Neural cell (in vitro differentiated cells): ENCODE data around the gene RFPL2. TPM values are rescaled to one million over a fixed set of nuclear protein-coding genes. Genes with fewer than 3 reads are reported as not detected.

Source experiments
- H2AFZ ChIP-seq: fragments of 200-600, 300-800 bp; sonication (generic), shearing (Covaris generic); 2 replicates; pipeline ENCODE4 v1.6.0; 2014; ENCODE audit warnings: low read depth, mild to moderate bottlenecking, antibody characterized with exemption, low read length, moderate library complexity
- H3F3A ChIP-seq: fragments of 200-600 bp; shearing (Covaris generic); 2 replicates; pipeline ENCODE4 v1.6.1; 2016; ENCODE audit warnings: mild to moderate bottlenecking, moderate library complexity, mixed read lengths, antibody characterized with exemption, low read length; ENCODE audit not compliant: insufficient read depth, poor library complexity, severe bottlenecking
- H3K27ac ChIP-seq: fragments of 200-600, 300-800 bp; sonication (generic), shearing (Covaris generic); 2 replicates; pipeline ENCODE4 v1.5.1; 2014; ENCODE audit warnings: mild to moderate bottlenecking, low read length, moderate library complexity
- H3K27me3 ChIP-seq: fragments of 300-800, 200-600 bp; sonication (generic), shearing (Covaris generic); 2 replicates; pipeline ENCODE4 v1.6.0; 2014; ENCODE audit warnings: mild to moderate bottlenecking, low read depth, low read length, moderate library complexity; ENCODE audit not compliant: insufficient read depth
- H3K36me3 ChIP-seq: fragments of 300-800, 200-600 bp; sonication (generic), shearing (Covaris generic); 2 replicates; pipeline ENCODE4 v1.5.1; 2014; ENCODE audit warnings: mild to moderate bottlenecking, antibody characterized with exemption, low read length, moderate library complexity; ENCODE audit not compliant: insufficient read depth
- H3K4me2 ChIP-seq: fragments of 300-800, 200-600 bp; sonication (generic), shearing (Covaris generic); 2 replicates; pipeline ENCODE4 v1.6.0; 2014; ENCODE audit warnings: mild to moderate bottlenecking, low read length
- H3K4me3 ChIP-seq: fragments of 300-800, 200-600 bp; sonication (generic), shearing (Covaris generic); 2 replicates; pipeline ENCODE4 v1.5.1; 2014; ENCODE audit warnings: mild to moderate bottlenecking, low read length, moderate library complexity
- H3K79me2 ChIP-seq: fragments of 200-600 bp; shearing (Covaris generic); replicated peaks from 2 replicates; pipeline ENCODE4 v1.6.0; 2014; ENCODE audit warnings: mild to moderate bottlenecking, low read length, moderate library complexity; ENCODE audit not compliant: insufficient read depth
- H3K9ac ChIP-seq: fragments of 300-800, 200-600 bp; sonication (generic), shearing (Covaris generic); 2 replicates; pipeline ENCODE4 v1.6.1; 2016; ENCODE audit warnings: mild to moderate bottlenecking, low read length, mixed read lengths
- H3K9me2 ChIP-seq: fragments of 200-600 bp; shearing (Covaris generic); 2 replicates; pipeline ENCODE4 v1.6.1; 2016; ENCODE audit warnings: mild to moderate bottlenecking, low read length, mixed read lengths; ENCODE audit not compliant: insufficient read depth
- H3K9me3 ChIP-seq: fragments of 200-600, 300-800 bp; sonication (generic), shearing (Covaris generic); 2 replicates; pipeline ENCODE4 v1.6.1; 2016; ENCODE audit warnings: mild to moderate bottlenecking, mixed run types, low read length, moderate library complexity, mixed read lengths
- H4K20me1 ChIP-seq: fragments of 200-600 bp; shearing (Covaris generic); 2 replicates; pipeline ENCODE4 v1.6.1; 2016; ENCODE audit warnings: mild to moderate bottlenecking, mixed run types; ENCODE audit not compliant: insufficient read depth
- CTCF ChIP-seq: fragments of 450-650 bp; IDR thresholded peaks from 2 replicates; pipeline ENCODE4 v1.5.1; 2014; ENCODE audit warnings: antibody characterized with exemption, mild to moderate bottlenecking, moderate library complexity; ENCODE audit not compliant: poor library complexity, severe bottlenecking
- EP300 ChIP-seq: fragments of 450-650 bp; conservative IDR thresholded peaks from 2 replicates; pipeline ENCODE4 v1.6.1; 2014; ENCODE audit warnings: antibody characterized with exemption, mild to moderate bottlenecking, moderate library complexity; ENCODE audit not compliant: poor library complexity, severe bottlenecking
- EZH2 ChIP-seq: fragments of 200-600, 300-800 bp; shearing (Covaris generic), sonication (generic); IDR thresholded peaks from 2 replicates; pipeline ENCODE4 v1.6.1; 2014; ENCODE audit warnings: antibody characterized with exemption, low read length, borderline replicate concordance, mild to moderate bottlenecking; ENCODE audit not compliant: insufficient read depth, poor library complexity, severe bottlenecking
- MXI1 ChIP-seq: fragments of 450-650 bp; conservative IDR thresholded peaks from 2 replicates; pipeline ENCODE4 v1.6.1; 2014; ENCODE audit warnings: antibody characterized with exemption, mild to moderate bottlenecking; ENCODE audit not compliant: poor library complexity, severe bottlenecking
- POLR2AphosphoS5 ChIP-seq: IDR thresholded peaks from 2 replicates; pipeline ENCODE4 v1.6.1; 2012
- RAD21 ChIP-seq: fragments of 450-650 bp; conservative IDR thresholded peaks from 2 replicates; pipeline ENCODE4 v1.6.1; 2014; ENCODE audit warnings: antibody characterized with exemption, mild to moderate bottlenecking, moderate library complexity
- REST ChIP-seq: IDR thresholded peaks from 2 replicates; pipeline ENCODE4 v1.6.1; 2012; ENCODE audit warnings: borderline replicate concordance
- SMC3 ChIP-seq: fragments of 450-650 bp; conservative IDR thresholded peaks from 2 replicates; pipeline ENCODE4 v1.6.1; 2014; ENCODE audit warnings: antibody characterized with exemption, mild to moderate bottlenecking, moderate library complexity; ENCODE audit not compliant: poor library complexity
- TAF1 ChIP-seq: IDR thresholded peaks from 2 replicates; pipeline ENCODE4 v1.6.1; 2012; ENCODE audit warnings: low read depth
- polyA plus RNA-seq: library from polyadenylated mRNA; depleted of rRNA; stranded (reverse); fragments of >200 nt; gene quantifications from 2 replicates; pipeline ENCODE4 v1.2.3, GENCODE V29; 2014

RFPL2 gene
- polyA plus RNA-seq, 1 donor from 2014 or later: 9.7 TPM

GRCh38 chr22:32248276-32248675, 43.4 kb upstream of the RFPL2 start:
- no peaks in the 10 kb centered on the region for H4K20me1 ChIP-seq
- no peak overlapping the region for H2AFZ ChIP-seq
- H3K27ac ChIP-seq: no peak overlapping the region
- no peaks in the 10 kb centered on the region for H3K9me2 ChIP-seq
- H3K27me3 ChIP-seq: no peaks in the 10 kb centered on the region
- TF ChIP-seq RAD21 (no peak), EZH2 (no peak), SMC3 (no peak), EP300 (no peak)
- H3F3A ChIP-seq: no peaks in the 10 kb centered on the region
- no peak overlapping the region for H3K4me2 ChIP-seq
- no peak overlapping the region for H3K4me3 ChIP-seq
- H3K36me3 ChIP-seq: no peaks in the 10 kb centered on the region
- H3K79me2 ChIP-seq: no peaks in the 10 kb centered on the region
- H3K9me3 ChIP-seq: no peaks in the 10 kb centered on the region
- H3K9ac ChIP-seq: no peak overlapping the region

GRCh38 chr22:32246166-32246565, 41.3 kb upstream of the RFPL2 start:
- Histone ChIP-seq H3K9ac (no peak overlapping the region), H2AFZ (no peak overlapping the region), H4K20me1 (no peaks in the 10 kb centered on the region), H3K9me2 (no peaks in the 10 kb centered on the region), H3K27ac (no peak overlapping the region), H3F3A (no peaks in the 10 kb centered on the region), H3K4me3 (no peak overlapping the region), H3K27me3 (no peaks in the 10 kb centered on the region), H3K9me3 (no peaks in the 10 kb centered on the region), H3K36me3 (no peaks in the 10 kb centered on the region), H3K4me2 (no peak overlapping the region), H3K79me2 (no peaks in the 10 kb centered on the region)
- TF ChIP-seq SMC3 (no peak), RAD21 (no peak), MXI1 (no peak), EP300 (no peak), POLR2AphosphoS5 (no peak), CTCF (no peak), TAF1 (no peak), EZH2 (no peak), REST (no peak)

GRCh38 chr22:32245042-32245441, 40.2 kb upstream of the RFPL2 start:
- Histone ChIP-seq H3K27me3 (no peaks in the 10 kb centered on the region), H3K36me3 (no peaks in the 10 kb centered on the region), H4K20me1 (no peaks in the 10 kb centered on the region), H3K27ac (no peak overlapping the region), H3K4me2 (no peak overlapping the region), H3K9me2 (no peaks in the 10 kb centered on the region), H3K79me2 (no peaks in the 10 kb centered on the region), H3K9me3 (no peaks in the 10 kb centered on the region), H3K9ac (no peak overlapping the region), H3K4me3 (no peak overlapping the region), H2AFZ (no peak overlapping the region), H3F3A (no peaks in the 10 kb centered on the region)
- TF ChIP-seq TAF1: no peak
- no peak for TF ChIP-seq MXI1
- no peak for TF ChIP-seq CTCF
- TF ChIP-seq SMC3: no peak
- no peak for TF ChIP-seq REST
- TF ChIP-seq RAD21: no peak
- no peak for TF ChIP-seq POLR2AphosphoS5
- no peak for TF ChIP-seq EZH2
- TF ChIP-seq EP300: no peak
